Endodermal cell (in vitro differentiated cells): ENCODE measurements around the gene SLC2A5. TPM values are rescaled to one million over a fixed set of nuclear protein-coding genes. Genes with fewer than 3 reads are reported as not detected.
"Not testable (repeated sequence)": the region's sequence is repeated elsewhere in the genome, so short reads cannot be mapped to it uniquely, and the experiment has no call there.

Source experiments
- DNase-seq: peaks from one replicate; pipeline ENCODE4 v3.0.0-alpha.2; 2017
- H3K27ac ChIP-seq: 2 replicates; pipeline ENCODE4 v1.5.1; 2013; ENCODE audit warnings: mild to moderate bottlenecking, low read depth, low read length, moderate library complexity
- H3K27me3 ChIP-seq: 2 replicates; pipeline ENCODE4 v1.6.1; 2013; ENCODE audit warnings: mild to moderate bottlenecking, low read length, moderate library complexity; ENCODE audit not compliant: insufficient read depth, control insufficient read depth, poor library complexity, severe bottlenecking
- H3K36me3 ChIP-seq: 2 replicates; pipeline ENCODE4 v1.7.0; 2013; ENCODE audit warnings: mild to moderate bottlenecking, low read length, moderate library complexity; ENCODE audit not compliant: control insufficient read depth, insufficient read depth
- H3K4me1 ChIP-seq: one replicate; pipeline ENCODE4 v1.7.0; 2013; ENCODE audit warnings: low read length; ENCODE audit not compliant: control insufficient read depth, insufficient read depth
- H3K4me3 ChIP-seq: 2 replicates; pipeline ENCODE4 v1.5.1; 2013; ENCODE audit warnings: mild to moderate bottlenecking, low read length, moderate library complexity
- H3K9ac ChIP-seq: 2 replicates; pipeline ENCODE4 v1.6.1; 2013; ENCODE audit warnings: mild to moderate bottlenecking, low read length, moderate library complexity; ENCODE audit not compliant: poor library complexity, severe bottlenecking; ENCODE audit errors: extremely low read depth
- H3K9me3 ChIP-seq: 2 replicates; pipeline ENCODE4 v1.6.1; 2013; ENCODE audit warnings: mild to moderate bottlenecking, low read length, moderate library complexity; ENCODE audit not compliant: control insufficient read depth
- H3K27ac Mint-ChIP-seq: 2 replicates; pipeline ENCODE4 v1.8.0; 2020; ENCODE audit warnings: mixed read lengths
- H3K27me3 Mint-ChIP-seq: 2 replicates; pipeline ENCODE4 v1.8.0; 2021; ENCODE audit warnings: mild to moderate bottlenecking, mixed read lengths; ENCODE audit not compliant: insufficient read depth
- H3K36me3 Mint-ChIP-seq: 2 replicates; pipeline ENCODE4 v1.8.0; 2020; ENCODE audit warnings: low read depth, mixed read lengths
- H3K4me1 Mint-ChIP-seq: 2 replicates; pipeline ENCODE4 v1.8.0; 2020; ENCODE audit warnings: mixed read lengths
- H3K4me3 Mint-ChIP-seq: 2 replicates; pipeline ENCODE4 v1.8.0; 2020; ENCODE audit warnings: mild to moderate bottlenecking, moderate library complexity, mixed read lengths
- H3K9me3 Mint-ChIP-seq: 2 replicates; pipeline ENCODE4 v1.8.0; 2020; ENCODE audit warnings: mild to moderate bottlenecking, mixed read lengths
- CTCF ChIP-seq: fragments of 200-600 bp; sonication (generic); conservative IDR thresholded peaks from 2 replicates; pipeline ENCODE4 v1.5.0; 2021; ENCODE audit warnings: antibody characterized with exemption, mild to moderate bottlenecking
- WGBS, 2 experiments: methylation state at CpG; one replicate each; pipeline versions ENCODE4 v1.1.5 to v1.1.7; 2013; ENCODE audit warnings: missing lambda C conversion rate in 2 of 2, mixed read lengths in 1 of 2; ENCODE audit not compliant: insufficient coverage in 1 of 2, insufficient read length in 1 of 2; 5-methylcytosine and 5-hydroxymethylcytosine counted together
- total RNA-seq, 2 donors: library from RNA; stranded (reverse); fragmentation: NEBNext Ultra II Directional in 1 of 2; extraction: Animal tissue kit (Norgen Biotek cat#: 25700) in 1 of 2; gene quantifications; 2 replicates in 1 of 2; 3 replicates in 1 of 2; pipeline ENCODE4 v1.2.1, GENCODE V29; 2021

The SLC2A5 gene
- total RNA-seq, 2 donors from 2014 or later = not detected

- Histone ChIP-seq H3K36me3 (no peaks in the 10 kb centered on the region), H3K27ac (no peak overlapping the region), H3K4me3 (no peak overlapping the region), H3K27me3 (no peaks in the 10 kb centered on the region), H3K9me3 (peaks cover 33% of the 10 kb centered on the region), H3K9ac (no peak overlapping the region), H3K4me1 (no peaks in the 10 kb centered on the region)
- peaks cover 2% of the 10 kb centered on the region for H3K36me3 Mint-ChIP-seq
- 66 to 70% methylated on average over 4 to 5 of the region's 5 CpGs for WGBS, 2 experiments
- H3K9me3 Mint-ChIP-seq = peaks cover 46% of the 10 kb centered on the region
- DNase-seq = no peak
- no peak overlapping the region for H3K27ac Mint-ChIP-seq
- H3K4me3 Mint-ChIP-seq = no peak overlapping the region
- no peaks in the 10 kb centered on the region for H3K4me1 Mint-ChIP-seq
- no peak for TF ChIP-seq CTCF
- H3K27me3 Mint-ChIP-seq = peaks cover 6% of the 10 kb centered on the region
Observed at GRCh38 chr1:9033363-9033762, 36.1 kb downstream of the SLC2A5 start.

- H3K4me1 ChIP-seq = no peaks in the 10 kb centered on the region
- no peak for TF ChIP-seq CTCF
- no peak for DNase-seq
- peaks cover 2% of the 10 kb centered on the region for H3K36me3 Mint-ChIP-seq
- peaks cover 6% of the 10 kb centered on the region for H3K27me3 Mint-ChIP-seq
- no peak overlapping the region for H3K27ac Mint-ChIP-seq
- no peak overlapping the region for H3K4me3 ChIP-seq
- 89 to 93% methylated on average over 11 to 12 of the region's 12 CpGs for WGBS, 2 experiments
- H3K4me3 Mint-ChIP-seq = no peak overlapping the region
- H3K9me3 ChIP-seq = peaks cover 33% of the 10 kb centered on the region
- H3K9ac ChIP-seq = no peak overlapping the region
- no peaks in the 10 kb centered on the region for H3K27me3 ChIP-seq
- H3K36me3 ChIP-seq = no peaks in the 10 kb centered on the region
- no peaks in the 10 kb centered on the region for H3K4me1 Mint-ChIP-seq
- H3K27ac ChIP-seq = no peak overlapping the region
- H3K9me3 Mint-ChIP-seq = peaks cover 42% of the 10 kb centered on the region
Observed at GRCh38 chr1:9031484-9032259, 37.8 kb downstream of the SLC2A5 start.

- not testable (repeated sequence) for H3K4me1 Mint-ChIP-seq, H3K36me3 ChIP-seq, H3K27ac ChIP-seq, H3K4me3 Mint-ChIP-seq, H3K27me3 ChIP-seq, H3K9ac ChIP-seq, H3K27me3 Mint-ChIP-seq, H3K4me1 ChIP-seq, H3K36me3 Mint-ChIP-seq, DNase-seq, H3K4me3 ChIP-seq, H3K27ac Mint-ChIP-seq
- peaks cover 33% of the 10 kb centered on the region for H3K9me3 ChIP-seq
- WGBS, 2 experiments = 93 to 96% methylated on average over 3 to 4 of the region's 4 CpGs
- peaks cover 42% of the 10 kb centered on the region for H3K9me3 Mint-ChIP-seq
Observed at GRCh38 chr1:9031077-9031476, 38.4 kb downstream of the SLC2A5 start.
